Heart right ventricle (tissue), 16 donors: Measurements from ENCODE around the gene CA7. TPM values are rescaled to one million over a fixed set of nuclear protein-coding genes. Genes with fewer than 3 reads are reported as not detected.

ENCODE experiments used
- ATAC-seq, 8 donors: fragments of 200-7000 bp; cut with Tn5 transposase; one replicate each; pipeline ENCODE4 v1.9.1; 2020; ENCODE audit warnings: mild to moderate bottlenecking in 8 of 8, moderate library complexity in 8 of 8, moderate number of reproducible peaks in 1 of 8
- DNase-seq, 2 donors: peaks; one replicate each; pipeline ENCODE4 v3.0.0-alpha.2; 2020
- H3K27ac ChIP-seq, 10 donors: fragments of 200-600 bp; sonication (generic) in 2 of 10; one replicate each; pipeline versions ENCODE4 v1.5.0 to v1.8.0; 2020 to 2022; ENCODE audit warnings: mild to moderate bottlenecking in 3 of 10
- H3K27me3 ChIP-seq, 7 donors: fragments of 200-600 bp; one replicate each; pipeline ENCODE4 v1.8.0; 2021 to 2022; ENCODE audit warnings: mild to moderate bottlenecking in 2 of 7
- H3K36me3 ChIP-seq, 9 donors: fragments of 200-600 bp; sonication (generic) in 1 of 9; one replicate each; pipeline versions ENCODE4 v1.5.0 to v1.8.0; 2020 to 2022; ENCODE audit warnings: mild to moderate bottlenecking in 2 of 9
- H3K4me1 ChIP-seq, 9 donors: fragments of 200-600 bp; sonication (generic) in 1 of 9; one replicate each; pipeline versions ENCODE4 v1.5.0 to v1.8.0; 2020 to 2022; ENCODE audit warnings: mild to moderate bottlenecking in 4 of 9
- H3K4me3 ChIP-seq, 10 donors: fragments of 200-600 bp; sonication (generic) in 2 of 10; one replicate each; pipeline versions ENCODE4 v1.5.0 to v1.8.0; 2020 to 2022; ENCODE audit warnings: mild to moderate bottlenecking in 7 of 10, moderate library complexity in 2 of 10
- H3K9me3 ChIP-seq, 11 donors: fragments of 200-600 bp in 10 of 11; sonication (generic) in 2 of 11; one replicate each; pipeline versions ENCODE4 v1.5.0 to v1.8.0; 2013 to 2022; ENCODE audit warnings: mild to moderate bottlenecking in 2 of 11, control low read depth in 1 of 11, moderate library complexity in 1 of 11
- CTCF ChIP-seq, 9 donors: fragments of 200-600 bp; sonication (generic) in 2 of 9; IDR thresholded peaks; one replicate each; pipeline versions ENCODE4 v1.5.0 to v1.8.0; 2021 to 2022; ENCODE audit warnings: antibody characterized with exemption in 9 of 9, mild to moderate bottlenecking in 5 of 9, moderate library complexity in 1 of 9
- WGBS, 2 donors: extraction: QIAGEN DNeasy Blood & Tissue Kit; methylation state at CpG; one replicate each; pipeline ENCODE4 v1.1.7; 2013; ENCODE audit warnings: inconsistent platforms in 1 of 2; 5-methylcytosine and 5-hydroxymethylcytosine counted together
- intact Hi-C, 10 donors: fragments of 100-400 bp; cut with DNase I; formaldehyde crosslinking; loops; one replicate each; pipeline versions ENCODE4 v1.11.1 to v1.14.2; 2022
- polyA plus RNA-seq, 2 donors: library from polyadenylated mRNA; stranded (reverse); fragments of 200-250 nt; gene quantifications; one replicate each; pipeline ENCODE4 v1.2.3, GENCODE V29; 2013
- total RNA-seq, 10 donors: library from RNA; stranded (reverse); fragmentation: NEBNext Ultra II Directional in 3 of 10; extraction: Animal tissue kit (Norgen Biotek cat#: 25700) in 3 of 10; gene quantifications; one replicate each; pipeline versions ENCODE4 v1.2.1 to v1.2.4, GENCODE V29; 2021 to 2023
- donor health status: Arrhythmogenic right ventricular cardiomyopathy.
- donor health status: ischemic (EF 13 %, LVEDD 7.1; RV severe dilation, severe dysfunction).
- donor health status: healthy with polysubstance abuse.
- donor health status: DM: no; HTN: yes; CAD: no.
- donor health status: DM: no; HTN: no; CAD: no.
- donor health status: ischemic (EF 25% LVEDD 6.9; RV normal size, moderate dysfunction).
- donor health status: ischemic (EF 25% LVEDD 5.7; RV mildly dilated, moderate dysfunction).
- donor health status: healthy.
- donor health status: DM: yes; HTN: yes; CAD: no.
- donor health status: Ischemic cardiomyopathy.
- donor health status: ischemic (EF 35%, LVEDD 5.7; RV mildly dilated, moderate dysfunction).
- donor health status: nonischemic (EF 11% LVEDD 7.7; RV severe dilation, severe dysfunction).
- donor health status: DM: yes; HTN: yes; CAD: no.
- donor health status: PGD.
- donor health status: ischemic (EF 29% LVEDD 5.4; RV normal size, mild dysfunction).
- donor health status: nonischemic (EF 23%, LVEDD 6.1; RV moderate dilation, normal function).

CA7 gene
- total and polyA plus RNA-seq, 12 donors, result not detected

- Histone ChIP-seq H3K36me3 (no peaks in the 10 kb centered on the region), H3K9me3 (no peaks in the 10 kb centered on the region), H3K27ac (no peak overlapping the region), H3K27me3 (peaks cover 0 to 3% (median 0%) of the 10 kb centered on the region in 7 donors), H3K4me3 (no peak overlapping the region), H3K4me1 (peaks cover 0 to 6% (median 0%) of the 10 kb centered on the region in 9 donors)
- no peak for TF ChIP-seq CTCF (IDR thresholded peaks at IDR 0.05)
- intact Hi-C loops, result no loop called here
- no peak for ATAC-seq
- 75 to 76% methylated on average over 6 of the region's 6 CpGs for WGBS, 2 donors
- DNase-seq, result no peak
These were observed 13.2 kb downstream of the CA7 start for GRCh38 chr16:66857437-66857836.

- intact Hi-C loops, result no loop called here
- Histone ChIP-seq H3K27ac (no peak overlapping the region), H3K36me3 (no peaks in the 10 kb centered on the region), H3K4me1 (peaks cover 0 to 6% (median 0%) of the 10 kb centered on the region in 9 donors), H3K9me3 (no peaks in the 10 kb centered on the region), H3K27me3 (no peaks in the 10 kb centered on the region), H3K4me3 (no peak overlapping the region)
- WGBS, 2 donors, result 38 to 40% methylated on average over 4 of the region's 4 CpGs
- ATAC-seq (peak in 7 of 8 donors; percentile 69 to 96 (median 91)), DNase-seq (peak; percentile 70 to 74)
- TF ChIP-seq CTCF (IDR thresholded peaks at IDR 0.05), result no peak
These were observed 14.7 kb downstream of the CA7 start for GRCh38 chr16:66858740-66859396.

GRCh38 chr16:66859397-66860068 lies 15.3 kb downstream of the CA7 start:
- Histone ChIP-seq H3K4me3 (no peak overlapping the region), H3K27me3 (no peaks in the 10 kb centered on the region), H3K36me3 (no peaks in the 10 kb centered on the region), H3K9me3 (no peaks in the 10 kb centered on the region), H3K27ac (no peak overlapping the region), H3K4me1 (peaks cover 0 to 6% (median 0%) of the 10 kb centered on the region in 9 donors)
- 84 to 85% methylated on average over 3 of the region's 3 CpGs for WGBS, 2 donors
- DNase-seq (no peak), ATAC-seq (peak in 1 of 8 donors; percentile 4)
- TF ChIP-seq CTCF (IDR thresholded peaks at IDR 0.05), result no peak
- intact Hi-C loops, result loop anchor here in 4 of 10 donors (10.0 kb wide), 3 partner anchors 135 to 255 kb away; partner anchors contain the start of gene CMTM3 (in 1 of the 4)

- Histone ChIP-seq H3K9me3 (no peaks in the 10 kb centered on the region), H3K4me1 (peaks cover 0 to 6% (median 0%) of the 10 kb centered on the region in 9 donors), H3K27ac (no peak overlapping the region), H3K27me3 (no peaks in the 10 kb centered on the region), H3K4me3 (no peak overlapping the region), H3K36me3 (no peaks in the 10 kb centered on the region)
- intact Hi-C loops, result loop anchor here in 4 of 10 donors (10.0 kb wide), 3 partner anchors 137 to 257 kb away; partner anchors contain the start of gene CMTM3 (in 1 of the 4)
- ATAC-seq (no peak), DNase-seq (no peak)
- no peak for TF ChIP-seq CTCF (IDR thresholded peaks at IDR 0.05)
- 88 to 89% methylated on average over 8 of the region's 8 CpGs for WGBS, 2 donors
These were observed 17.9 kb downstream of the CA7 start for GRCh38 chr16:66862023-66862520.
